HG02973 (cell line): ENCODE measurements around the gene SYT8.

Experiments
- ATAC-seq: cut with Tn5 transposase; IDR thresholded peaks from one replicate; pipeline ENCODE4 v1.9.1; 2021; ENCODE audit warnings: moderate library complexity; ENCODE audit not compliant: unreplicated experiment

SYT8 gene

GRCh38 chr11:1817511-1817910 lies 17.3 kb upstream of the SYT8 start:
- no peak for ATAC-seq

GRCh38 chr11:1819074-1819473 lies 15.7 kb upstream of the SYT8 start:
- ATAC-seq, result no peak

GRCh38 chr11:1820463-1821325 lies 14.1 kb upstream of the SYT8 start:
- no peak for ATAC-seq

GRCh38 chr11:1821562-1821961 lies 13.2 kb upstream of the SYT8 start:
- no peak for ATAC-seq

GRCh38 chr11:1822648-1823375 lies 12.0 kb upstream of the SYT8 start:
- ATAC-seq, result no peak

GRCh38 chr11:1823376-1824220 lies 11.2 kb upstream of the SYT8 start:
- ATAC-seq, result no peak

- no peak for ATAC-seq
These were observed 10.4 kb upstream of the SYT8 start for GRCh38 chr11:1824221-1825038.

GRCh38 chr11:1825039-1825740 lies 9.6 kb upstream of the SYT8 start:
- ATAC-seq, result no peak

GRCh38 chr11:1825785-1826451 lies 8.9 kb upstream of the SYT8 start:
- ATAC-seq, result no peak

GRCh38 chr11:1826552-1827094 lies 8.2 kb upstream of the SYT8 start:
- no peak for ATAC-seq

- ATAC-seq, result no peak
These were observed 7.5 kb upstream of the SYT8 start for GRCh38 chr11:1827095-1827813.

- no peak for ATAC-seq
These were observed 6.9 kb upstream of the SYT8 start for GRCh38 chr11:1827931-1828330.

- no peak for ATAC-seq
These were observed 6.2 kb upstream of the SYT8 start for GRCh38 chr11:1828542-1828941.

GRCh38 chr11:1829039-1829820 lies 5.6 kb upstream of the SYT8 start:
- no peak for ATAC-seq

- no peak for ATAC-seq
These were observed 4.8 kb upstream of the SYT8 start for GRCh38 chr11:1830004-1830321.

- no peak for ATAC-seq
These were observed 4.2 kb upstream of the SYT8 start for GRCh38 chr11:1830322-1831223.
